ENCODE results near the gene TAPBPL. TPM values are rescaled to one million over a fixed set of nuclear protein-coding genes. Genes with fewer than 3 reads are reported as not detected.

TAPBPL gene
- total and polyA plus RNA-seq, 2 of the 4 experiments (the other 2 are of a cell fraction), result 3.4 to 12.1 TPM

DNA sequence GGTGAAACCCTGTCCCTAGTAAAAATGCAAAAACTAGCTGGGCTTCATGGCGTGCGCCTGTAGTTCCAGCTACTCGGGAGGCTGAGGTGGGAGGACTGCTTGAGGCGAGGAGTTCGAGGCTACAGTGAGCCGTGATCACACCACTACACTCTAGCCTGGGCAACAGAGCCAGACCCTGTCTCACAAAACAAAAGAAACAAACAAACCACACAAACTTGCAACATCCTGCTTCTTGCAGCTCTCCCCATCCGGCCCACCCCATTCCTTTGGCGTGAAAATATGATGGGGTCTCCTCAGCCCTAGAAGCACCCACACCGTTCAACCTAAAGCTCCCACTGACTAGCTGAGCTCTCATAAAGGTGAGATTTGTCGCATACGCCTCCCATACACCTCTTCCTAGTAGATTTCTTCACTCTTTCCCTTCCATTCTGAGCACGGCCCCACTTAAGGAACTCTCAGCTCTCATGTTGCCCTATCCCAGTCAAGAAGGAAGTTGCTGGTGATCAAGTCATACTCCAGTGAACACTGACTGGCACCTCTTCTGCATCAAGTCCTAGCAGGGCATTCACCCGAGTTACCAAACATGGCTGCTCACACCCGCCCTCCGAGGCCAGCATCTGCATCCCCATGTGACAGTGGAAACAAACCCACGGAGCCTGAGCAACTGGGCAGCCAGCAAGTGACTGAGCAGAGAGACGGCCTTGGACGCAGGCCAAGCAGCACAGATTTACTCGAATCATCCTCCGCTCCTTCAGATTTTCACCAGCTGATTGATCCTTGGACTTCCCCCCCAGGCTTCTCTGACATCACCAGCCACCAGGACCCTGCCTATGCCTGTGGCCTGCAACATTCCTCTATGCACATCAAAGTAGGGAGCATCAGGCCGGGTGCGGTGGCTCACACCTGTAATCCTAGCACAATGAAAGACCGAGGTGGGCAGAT lies 26.0 kb upstream of the TAPBPL start:
- no peaks in the 10 kb centered on the region for H3K79me1 ChIP-seq (ENCODE audit: low read depth in 1 of 2, low read length in 2 of 2)
- no peak overlapping the region for H3K4ac ChIP-seq (ENCODE audit: low read depth, low read length)
- H4K8ac ChIP-seq (ENCODE audit: low read depth in 2 of 2, low read length in 2 of 2), result no peak overlapping the region
- no peak overlapping the region for H3K27ac ChIP-seq (ENCODE audit: insufficient read depth, low read length)
- H3K4me2 ChIP-seq (ENCODE audit: low read depth, low read length), result no peak overlapping the region
- ATAC-seq (ENCODE audit: low read depth), result no peak
- TF ChIP-seq BHLHE40 (IDR thresholded peaks at IDR 0.05; ENCODE audit: low read depth, low read length) (no peak), CHD1 (IDR thresholded peaks at IDR 0.05; ENCODE audit: low read depth, low read length) (no peak), NFE2L2 (IDR thresholded peaks at IDR 0.05; ENCODE audit: low read depth, low read length) (no peak), FOS (IDR thresholded peaks at IDR 0.05; ENCODE audit: low read depth, low read length) (no peak)
- H3K56ac ChIP-seq (ENCODE audit: extremely low read depth, insufficient read depth, low read length), result no peak overlapping the region
- BruUV-seq (replicated peaks), result no TSS peak
- DNase-seq, result peak; percentile 6
- dilution Hi-C loops (cut with HindIII; ENCODE audit: low sequenced_read_pairs, unreplicated experiment) (no loop called here), intact Hi-C loops (cut with micrococcal nuclease) (no loop called here), in situ Hi-C loops (cut with MboI; ENCODE audit: low sequenced_read_pairs) (no loop called here)
- H3K36me3 ChIP-seq (ENCODE audit: control insufficient read depth, insufficient read depth, low read length), result no peaks in the 10 kb centered on the region
- no peak overlapping the region for H2BK15ac ChIP-seq (ENCODE audit: low read depth, low read length)
- POLR2A ChIA-PET (ENCODE audit: unreplicated experiment), result no interaction called here
- H3K4me3 ChIP-seq (ENCODE audit: insufficient read depth, low read depth, low read length), result no peak overlapping the region
- H3K9ac ChIP-seq (ENCODE audit: low read depth, low read length), result no peak overlapping the region
- H3K27me3 ChIP-seq (ENCODE audit: control insufficient read depth, insufficient read depth, low read length), result no peaks in the 10 kb centered on the region
- no peak overlapping the region for H2AFZ ChIP-seq (replicated peaks; ENCODE audit: low read length, poor library complexity)
- H2BK120ac ChIP-seq (ENCODE audit: low read depth, low read length), result no peak overlapping the region
- H3K23ac ChIP-seq (ENCODE audit: low read depth, low read length), result no peak overlapping the region
- no peak overlapping the region for H2AK9ac ChIP-seq (replicated peaks; ENCODE audit: low read depth, low read length, poor library complexity)
- no peak overlapping the region for H4K91ac ChIP-seq (ENCODE audit: insufficient read depth, low read depth, low read length)
- no peak overlapping the region for H2BK5ac ChIP-seq (ENCODE audit: low read depth, low read length, poor library complexity, severe bottlenecking)
- peaks cover 6% of the 10 kb centered on the region for H3K9me1 ChIP-seq (ENCODE audit: insufficient read depth, low read length)
- no peak overlapping the region for H2AK5ac ChIP-seq (ENCODE audit: low read depth, low read length)
- H4K5ac ChIP-seq (ENCODE audit: low read depth, low read length), result no peak overlapping the region
- H3K14ac ChIP-seq (replicated peaks; ENCODE audit: low read depth, low read length), result no peak overlapping the region
- no peaks in the 10 kb centered on the region for H4K20me1 ChIP-seq (ENCODE audit: insufficient read depth, low read length)
- CTCF ChIA-PET, result interaction anchor here (0.9 kb wide), 1 partner anchor 40 kb away, joined by 4 read pairs; no protein-coding TSS in a partner anchor
- H2BK20ac ChIP-seq (ENCODE audit: low read depth, low read length), result no peak overlapping the region
- H3K18ac ChIP-seq (ENCODE audit: low read depth, low read length), result no peak overlapping the region
- peaks cover 4% of the 10 kb centered on the region for H3K4me1 ChIP-seq (ENCODE audit: control insufficient read depth, insufficient read depth, low read length)
- WGBS, 2 experiments (ENCODE audit: extremely low coverage in 2 of 2, insufficient read length in 1 of 2), result 73% methylated on average over 9 of the region's 23 CpGs; no CpG with 5 or more reads in 1 of the 2 experiments
- H3K9me3 ChIP-seq (ENCODE audit: control insufficient read depth, insufficient read depth, low read length), result no peaks in the 10 kb centered on the region
